NCI-H446 (cell line): ENCODE measurements around the gene ANKS1B.

ENCODE experiments used
- DNase-seq, 2 experiments: peaks; one replicate each; lab custom pipeline; 2025; lab: John Stamatoyannopoulos, UW

ANKS1B gene

DNA sequence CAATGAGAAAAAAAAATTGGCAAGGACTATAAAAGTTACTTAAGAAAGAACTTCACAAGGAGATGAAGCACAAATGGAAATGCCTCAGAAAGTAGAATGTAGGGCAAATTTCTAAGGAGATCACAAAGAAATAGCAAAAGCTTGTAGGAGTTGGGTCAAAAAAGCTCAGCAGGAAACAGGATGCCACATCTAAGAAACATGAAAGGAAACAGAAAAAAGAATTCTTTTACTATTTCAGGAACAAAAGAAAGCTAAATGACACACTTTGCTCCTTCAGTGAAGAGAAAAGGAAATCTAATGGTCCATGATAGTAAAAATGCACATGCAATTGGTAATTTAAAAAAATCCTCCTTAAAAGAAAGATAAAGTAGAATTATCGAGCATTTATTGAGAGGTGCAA lies 789.3 kb downstream of the ANKS1B start:
- DNase-seq = no peak

DNA sequence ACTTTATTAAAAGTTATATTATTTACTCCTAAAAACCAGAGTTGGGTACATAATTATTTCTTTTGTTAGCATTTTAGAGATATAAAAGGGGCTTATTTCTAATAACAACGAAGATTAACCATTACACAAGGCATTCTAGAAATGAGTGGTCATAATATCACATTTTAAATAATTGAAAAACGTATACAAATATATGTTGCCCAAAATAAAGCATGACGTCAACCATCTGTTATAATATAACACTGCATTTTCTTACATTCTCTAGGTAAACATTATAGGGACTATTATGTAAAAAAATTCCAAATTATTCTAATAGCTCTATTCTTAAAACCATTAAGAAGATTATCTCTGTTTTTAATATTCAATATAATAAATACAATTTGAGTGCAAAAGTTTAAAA lies 792.2 kb downstream of the ANKS1B start:
- DNase-seq = no peak

DNA sequence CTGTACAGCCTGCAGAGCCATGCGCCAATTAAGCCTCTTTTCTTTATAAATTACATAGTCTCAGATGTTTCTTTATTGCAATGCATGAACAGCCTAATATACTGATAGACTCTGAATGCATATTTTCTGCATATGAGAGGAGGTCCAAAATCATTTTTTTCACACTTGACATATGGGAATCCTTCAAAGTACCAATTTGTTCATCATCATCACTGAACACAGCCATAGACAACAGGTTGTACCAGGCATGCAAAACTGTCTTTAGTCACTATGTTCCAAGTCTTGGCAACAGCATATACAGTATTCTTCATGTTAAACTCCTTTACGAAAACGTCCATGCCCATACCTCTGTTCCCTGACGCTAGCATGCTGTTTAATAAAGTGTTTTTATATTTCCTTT lies 807.9 kb downstream of the ANKS1B start:
- DNase-seq = no peak

DNA sequence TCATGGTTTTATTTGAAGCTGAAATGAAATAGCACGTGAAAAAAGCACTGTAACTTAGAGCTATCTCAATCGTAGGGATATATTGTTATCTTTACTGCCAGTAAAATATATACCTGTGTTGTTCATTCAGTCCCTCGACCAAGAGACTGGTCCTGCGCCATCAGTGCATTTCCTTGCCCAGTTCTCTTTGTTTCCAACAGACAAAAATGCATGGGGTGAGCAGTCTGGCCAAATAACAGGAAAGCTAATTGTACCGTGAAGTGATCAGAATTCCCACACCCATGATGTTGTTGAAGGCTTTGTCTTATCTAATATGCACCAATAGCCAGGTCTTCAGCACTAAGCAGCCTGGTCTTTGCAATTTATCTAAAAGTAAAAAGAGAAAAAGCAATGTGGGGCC lies 814.3 kb downstream of the ANKS1B start:
- no peak for DNase-seq

GRCh38 chr12:99170037-99170436 lies 814.7 kb downstream of the ANKS1B start:
- DNase-seq = no peak

DNA sequence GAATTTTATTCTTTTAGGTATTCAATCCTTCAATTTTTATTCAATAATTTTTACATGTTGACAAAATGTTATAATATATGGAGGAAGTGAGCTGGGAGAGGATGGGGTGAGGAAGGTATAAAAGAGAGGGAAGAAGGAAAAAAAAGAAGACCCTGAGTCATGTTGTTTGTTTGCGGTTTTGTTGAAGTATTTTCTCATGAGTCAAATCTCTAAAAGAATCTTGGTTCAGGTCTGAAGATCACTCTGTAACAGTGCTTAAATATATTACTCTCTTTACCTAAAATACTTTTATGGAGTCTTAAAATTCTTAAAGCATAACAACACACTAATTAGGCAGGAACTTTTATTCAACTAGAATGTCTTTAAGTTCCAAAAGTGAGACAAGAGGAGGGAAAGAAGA lies 826.8 kb downstream of the ANKS1B start:
- no peak for DNase-seq

- no peak for DNase-seq
Observed at GRCh38 chr12:99154983-99155336, 829.8 kb downstream of the ANKS1B start.

- DNase-seq = no peak
Observed at GRCh38 chr12:99154216-99154982, 830.3 kb downstream of the ANKS1B start.

- DNase-seq = no peak
Observed at GRCh38 chr12:99153293-99153692, 831.4 kb downstream of the ANKS1B start.

- DNase-seq = no peak
Observed at GRCh38 chr12:99152337-99152736, 832.4 kb downstream of the ANKS1B start.

- no peak for DNase-seq
Observed at GRCh38 chr12:99151744-99152143, 833.0 kb downstream of the ANKS1B start.

DNA sequence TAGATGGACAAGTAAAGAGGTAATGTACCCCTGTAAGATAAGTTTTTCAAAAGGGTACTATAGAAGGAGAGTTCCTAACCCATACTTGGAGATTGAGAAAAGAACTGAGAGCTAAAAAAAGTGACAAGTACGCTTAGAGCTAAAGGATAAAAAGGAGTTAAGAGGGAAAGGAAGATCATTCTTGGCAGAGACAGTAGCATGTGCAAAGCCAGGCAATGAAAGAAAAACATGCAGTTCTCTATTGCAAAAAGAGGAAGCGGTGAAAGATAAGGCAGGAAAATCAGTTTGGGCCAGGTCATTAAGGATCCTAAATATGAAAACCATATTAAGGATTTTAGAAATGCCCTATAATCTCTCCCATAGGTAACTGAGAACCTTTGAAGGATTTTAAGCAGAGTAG lies 837.6 kb downstream of the ANKS1B start:
- peak in 1 of 2 experiments; percentile 12 for DNase-seq

DNA sequence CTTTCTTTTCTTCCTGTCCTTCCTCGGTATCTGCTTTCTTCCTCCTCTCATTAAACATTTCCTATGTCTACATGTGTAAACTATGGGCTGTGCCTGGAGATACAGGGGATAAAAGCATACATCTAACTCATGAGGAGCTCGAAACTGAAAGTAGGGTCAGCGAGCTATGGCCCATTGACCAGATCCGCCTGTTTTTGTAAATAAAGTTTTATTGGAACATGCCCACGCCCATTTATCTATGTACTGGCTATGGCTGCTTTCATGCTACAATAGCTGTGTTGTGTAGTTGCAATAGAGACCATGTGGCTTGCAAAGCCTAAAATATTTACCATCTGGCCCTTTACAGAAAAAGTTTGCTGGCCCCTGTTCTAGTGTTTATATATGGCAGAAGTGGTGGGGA lies 838.0 kb downstream of the ANKS1B start:
- DNase-seq = no peak

DNA sequence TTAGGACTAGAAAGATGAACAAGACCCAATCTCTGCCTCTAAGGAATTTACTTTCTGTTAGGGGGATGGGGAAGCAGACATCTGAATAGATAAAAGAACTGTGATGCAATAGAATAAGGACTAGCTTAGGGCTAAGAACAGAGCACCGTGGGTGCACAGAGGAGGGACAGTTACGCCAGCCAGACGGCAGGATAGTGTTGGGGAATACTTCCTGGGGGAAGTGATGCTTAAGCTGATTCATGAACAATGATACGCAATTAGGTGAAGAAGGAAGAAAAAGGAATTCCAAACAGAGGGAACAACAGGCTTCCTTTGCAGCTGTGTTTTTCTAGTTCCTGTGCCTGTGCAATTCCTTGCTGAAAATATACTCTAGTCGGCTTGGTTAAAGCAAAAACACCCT lies 838.6 kb downstream of the ANKS1B start:
- no peak for DNase-seq

GRCh38 chr12:99142651-99143050 lies 842.1 kb downstream of the ANKS1B start:
- DNase-seq = peak in 1 of 2 experiments; percentile 41

DNA sequence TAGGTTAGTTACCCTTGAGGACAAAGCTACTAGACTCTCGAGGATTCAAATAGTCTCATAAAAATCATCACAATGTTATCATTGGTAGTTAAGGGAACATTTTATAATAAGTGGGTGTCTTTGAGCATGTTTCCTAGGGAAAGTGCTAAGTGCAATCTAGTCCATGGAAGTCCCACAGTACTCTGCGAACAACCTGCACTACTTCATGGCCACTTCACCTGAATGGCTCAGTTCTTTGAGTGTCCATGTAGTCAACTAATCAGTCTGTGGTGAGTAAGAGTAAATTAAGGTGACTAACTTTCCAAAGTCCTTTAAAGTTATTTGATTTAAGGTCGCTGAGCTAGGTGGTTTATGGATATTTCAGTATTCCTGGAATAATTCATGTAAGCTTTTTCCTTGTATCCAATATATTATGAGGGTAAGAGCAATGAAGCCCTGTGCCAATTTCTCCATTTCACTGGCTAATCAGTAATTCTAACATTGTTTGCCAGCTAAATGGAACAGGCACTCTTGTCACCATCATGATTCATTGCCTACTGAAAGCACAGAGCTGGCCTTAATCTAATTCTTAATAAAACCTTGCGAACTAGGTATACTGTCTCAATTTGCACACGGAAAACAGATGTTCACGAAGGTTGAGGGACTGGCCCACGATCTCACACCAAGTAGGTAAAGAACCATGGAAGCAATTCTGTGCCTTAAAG lies 844.6 kb downstream of the ANKS1B start:
- no peak for DNase-seq

- no peak for DNase-seq
Observed at GRCh38 chr12:99138393-99138792, 846.3 kb downstream of the ANKS1B start.

GRCh38 chr12:99137124-99137855 lies 847.4 kb downstream of the ANKS1B start:
- DNase-seq = no peak

DNA sequence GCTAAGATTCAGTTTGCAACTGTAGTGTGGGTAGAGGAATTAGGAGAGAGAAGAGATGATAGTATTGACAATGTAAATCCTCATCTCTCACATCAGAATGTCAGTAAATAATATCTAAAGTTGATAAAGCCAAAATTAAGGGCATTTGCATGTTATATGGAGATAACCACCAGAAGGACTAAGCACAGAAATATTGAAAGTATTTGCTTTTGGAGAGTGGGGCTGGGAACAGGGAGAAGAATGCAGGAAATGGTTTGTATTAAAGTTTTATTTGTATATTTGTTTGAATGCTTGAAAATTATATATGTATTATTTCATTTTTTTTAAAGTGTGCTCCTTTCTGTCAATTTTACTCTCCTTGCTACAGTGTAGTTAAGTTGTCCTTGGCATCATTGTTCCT lies 848.2 kb downstream of the ANKS1B start:
- no peak for DNase-seq

DNA sequence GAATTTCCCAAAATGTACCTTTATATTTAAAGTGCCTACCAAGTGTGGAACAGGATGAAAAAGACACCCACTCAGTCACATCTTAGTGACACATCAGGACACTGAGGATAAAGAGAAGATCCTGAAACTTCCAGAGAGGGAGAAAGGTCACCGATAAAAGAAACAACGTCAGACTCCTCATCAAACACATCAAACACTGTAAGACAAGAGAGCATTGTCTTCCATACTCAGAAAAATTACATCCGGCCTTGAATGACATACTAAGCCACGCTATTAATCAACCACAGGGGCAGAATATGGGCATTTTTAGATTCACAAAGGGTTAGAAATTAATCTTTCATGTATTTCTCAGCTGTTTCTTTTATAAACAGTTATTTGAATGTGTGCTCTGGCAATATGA lies 849.4 kb downstream of the ANKS1B start:
- DNase-seq = no peak

GRCh38 chr12:99133401-99133800 lies 851.3 kb downstream of the ANKS1B start:
- no peak for DNase-seq

DNA sequence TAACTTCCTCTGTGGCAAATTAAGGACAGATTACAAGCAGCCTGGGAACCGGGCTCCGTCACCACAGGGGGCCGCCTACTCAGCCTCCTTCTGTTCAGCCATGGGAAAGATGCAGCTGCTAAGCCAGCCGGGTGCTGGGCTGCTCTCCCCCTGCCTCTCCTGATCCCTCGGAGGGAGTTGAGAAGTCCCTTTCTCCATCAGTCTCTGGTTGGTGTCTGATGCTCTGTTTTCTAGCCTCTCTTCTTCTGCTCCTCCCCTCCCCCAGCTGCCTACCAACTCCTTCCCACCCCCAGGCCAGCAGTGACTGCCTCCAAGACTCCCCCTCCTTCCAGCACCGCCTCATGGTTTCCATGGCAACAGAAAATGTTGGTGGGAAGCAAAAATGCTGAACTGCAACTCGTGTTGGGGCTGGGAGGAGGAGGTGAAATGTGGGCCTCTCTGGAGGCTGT lies 853.0 kb downstream of the ANKS1B start:
- DNase-seq = peak; percentile 39 to 84
